T-helper 22 cell (primary cell): ENCODE results near the gene RBPJ.
A peak's percentile ranks its signal among the peaks of the same experiment; 100 is the strongest.
"Not testable (repeated sequence)": the region's sequence is repeated elsewhere in the genome, so short reads cannot be mapped to it uniquely, and the experiment has no call there.

ENCODE experiments used
- DNase-seq: peaks from one replicate; pipeline ENCODE4 v3.0.0-alpha.2; 2020; ENCODE audit warnings: low read depth

RBPJ gene

GRCh38 chr4:26342328-26343037 lies 21.7 kb downstream of the RBPJ start:
- no peak for DNase-seq

- DNase-seq: no peak
Measured at GRCh38 chr4:26343038-26343398, 22.2 kb downstream of the RBPJ start.

- DNase-seq: no peak
Measured at GRCh38 chr4:26344901-26345564, 24.2 kb downstream of the RBPJ start.

- DNase-seq: no peak
Measured at GRCh38 chr4:26345565-26345938, 24.7 kb downstream of the RBPJ start.

- peak; percentile 14 for DNase-seq
Measured at GRCh38 chr4:26346203-26346620, 25.4 kb downstream of the RBPJ start.

- DNase-seq: no peak
Measured at GRCh38 chr4:26349496-26349895, 28.7 kb downstream of the RBPJ start.

GRCh38 chr4:26351685-26352084 lies 30.9 kb downstream of the RBPJ start:
- no peak for DNase-seq

- no peak for DNase-seq
Measured at GRCh38 chr4:26354491-26354890, 33.7 kb downstream of the RBPJ start.

- no peak for DNase-seq
Measured at GRCh38 chr4:26355392-26356052, 34.7 kb downstream of the RBPJ start.

GRCh38 chr4:26356081-26356501 lies 35.3 kb downstream of the RBPJ start:
- DNase-seq: no peak

GRCh38 chr4:26359521-26359920 lies 38.7 kb downstream of the RBPJ start:
- DNase-seq: not testable (repeated sequence)

GRCh38 chr4:26360273-26360672 lies 39.5 kb downstream of the RBPJ start:
- DNase-seq: no peak

GRCh38 chr4:26360864-26361263 lies 40.0 kb downstream of the RBPJ start:
- DNase-seq: no peak

- no peak for DNase-seq
Measured at GRCh38 chr4:26361297-26361696, 40.5 kb downstream of the RBPJ start.

- DNase-seq: no peak
Measured at GRCh38 chr4:26362745-26363439, 42.1 kb downstream of the RBPJ start.

GRCh38 chr4:26365537-26366150 lies 44.8 kb downstream of the RBPJ start:
- DNase-seq: no peak

GRCh38 chr4:26367811-26368210 lies 47.0 kb downstream of the RBPJ start:
- DNase-seq: no peak

- DNase-seq: no peak
Measured at GRCh38 chr4:26368685-26369084, 47.9 kb downstream of the RBPJ start.

GRCh38 chr4:26369132-26369531 lies 48.3 kb downstream of the RBPJ start:
- no peak for DNase-seq

GRCh38 chr4:26369581-26369980 lies 48.8 kb downstream of the RBPJ start:
- DNase-seq: no peak

- no peak for DNase-seq
Measured at GRCh38 chr4:26372076-26372475, 51.3 kb downstream of the RBPJ start.

- peak; percentile 23 for DNase-seq
Measured at GRCh38 chr4:26372525-26373172, 51.8 kb downstream of the RBPJ start.
